ENCODE results near the gene ITGAE. TPM values are rescaled to one million over a fixed set of nuclear protein-coding genes. Genes with fewer than 3 reads are reported as not detected.

Gene ITGAE
- total RNA-seq, 4 donors from 2014 or later: 16.1 to 29.5 (median 21.4) TPM

DNA sequence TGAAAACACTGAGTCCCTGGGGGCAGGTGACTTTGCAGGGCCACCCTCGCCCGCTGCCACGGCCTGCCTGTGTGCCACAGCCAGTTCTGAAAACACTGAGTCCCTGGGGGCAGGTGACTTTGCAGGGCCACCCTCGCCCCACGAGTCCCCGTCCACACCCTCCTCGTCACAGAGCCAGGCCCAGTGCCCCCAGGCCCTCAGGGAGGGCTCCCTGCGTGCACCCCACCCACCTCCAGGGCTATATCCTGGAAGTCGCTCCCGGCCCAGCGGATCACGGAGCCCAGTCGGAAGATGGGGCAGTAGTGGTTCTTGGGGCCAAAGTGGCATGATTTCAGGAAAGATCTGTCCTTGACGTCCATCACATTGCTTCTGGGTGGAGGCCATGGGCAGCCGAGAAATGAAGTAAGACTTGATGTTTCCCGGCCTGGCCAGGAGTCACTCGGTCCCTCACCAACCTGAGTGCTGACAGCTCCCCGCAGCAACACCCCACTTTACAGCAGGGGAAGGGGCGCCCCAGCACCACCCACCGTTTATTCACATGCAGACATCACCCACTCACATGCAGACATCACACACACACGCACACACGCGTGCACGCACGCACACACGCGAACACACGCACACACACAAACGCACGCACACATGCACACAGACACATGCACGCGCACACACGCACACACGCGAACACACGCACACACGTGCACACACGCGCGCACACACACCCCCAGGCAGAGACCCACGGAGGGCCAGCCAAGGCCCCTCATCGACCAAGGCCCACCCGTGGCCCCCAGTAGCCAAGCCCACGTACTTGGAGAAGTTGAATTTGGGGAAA is 111.5 kb downstream of the ITGAE start:
- no peak for DNase-seq (ENCODE audit: extremely low spot score)
- intact Hi-C loops (cut with DNase I): no loop called here
- TF ChIP-seq POLR2A (IDR thresholded peaks at IDR 0.05; ENCODE audit: low read depth) (no peak), POLR2AphosphoS5 (IDR thresholded peaks at IDR 0.05) (no peak), EP300 (IDR thresholded peaks at IDR 0.05) (no peak)
- TF ChIP-seq, protein P1, sequence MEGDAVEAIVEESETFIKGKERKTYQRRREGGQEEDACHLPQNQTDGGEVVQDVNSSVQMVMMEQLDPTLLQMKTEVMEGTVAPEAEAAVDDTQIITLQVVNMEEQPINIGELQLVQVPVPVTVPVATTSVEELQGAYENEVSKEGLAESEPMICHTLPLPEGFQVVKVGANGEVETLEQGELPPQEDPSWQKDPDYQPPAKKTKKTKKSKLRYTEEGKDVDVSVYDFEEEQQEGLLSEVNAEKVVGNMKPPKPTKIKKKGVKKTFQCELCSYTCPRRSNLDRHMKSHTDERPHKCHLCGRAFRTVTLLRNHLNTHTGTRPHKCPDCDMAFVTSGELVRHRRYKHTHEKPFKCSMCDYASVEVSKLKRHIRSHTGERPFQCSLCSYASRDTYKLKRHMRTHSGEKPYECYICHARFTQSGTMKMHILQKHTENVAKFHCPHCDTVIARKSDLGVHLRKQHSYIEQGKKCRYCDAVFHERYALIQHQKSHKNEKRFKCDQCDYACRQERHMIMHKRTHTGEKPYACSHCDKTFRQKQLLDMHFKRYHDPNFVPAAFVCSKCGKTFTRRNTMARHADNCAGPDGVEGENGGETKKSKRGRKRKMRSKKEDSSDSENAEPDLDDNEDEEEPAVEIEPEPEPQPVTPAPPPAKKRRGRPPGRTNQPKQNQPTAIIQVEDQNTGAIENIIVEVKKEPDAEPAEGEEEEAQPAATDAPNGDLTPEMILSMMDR (IDR thresholded peaks at IDR 0.05): no peak
- H3K4me1 ChIP-seq: peaks cover 0 to 9% (median 3%) of the 10 kb centered on the region in 4 donors
- no peaks in the 10 kb centered on the region for H3K9me3 ChIP-seq
- no peaks in the 10 kb centered on the region for H3K36me3 ChIP-seq
- H3K27me3 ChIP-seq: peaks cover 0 to 70% (median 13%) of the 10 kb centered on the region in 4 donors
- H3K4me3 ChIP-seq: no peak overlapping the region
- WGBS: 93% methylated on average over 31 of the region's 44 CpGs
- no peak overlapping the region for H3K27ac ChIP-seq (replicated peaks in 1 of 4)

DNA sequence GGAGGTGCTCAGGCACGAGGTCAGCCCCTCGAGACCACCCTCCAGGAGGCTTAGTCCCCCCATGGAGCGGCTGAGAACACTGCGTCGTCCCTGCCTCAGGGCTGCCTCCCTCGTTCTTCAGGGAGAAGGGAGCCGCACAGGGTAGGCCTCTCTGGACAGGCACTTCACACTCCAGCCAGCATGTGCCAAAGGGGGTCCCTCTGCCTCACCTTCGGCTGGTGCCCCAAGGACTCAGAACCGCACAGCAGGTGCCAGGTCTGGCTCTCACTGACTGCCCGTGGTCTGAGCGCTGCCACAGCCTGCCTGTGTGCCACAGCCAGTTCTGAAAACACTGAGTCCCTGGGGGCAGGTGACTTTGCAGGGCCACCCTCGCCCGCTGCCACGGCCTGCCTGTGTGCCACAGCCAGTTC is 112.1 kb downstream of the ITGAE start:
- H3K36me3 ChIP-seq: no peaks in the 10 kb centered on the region
- H3K4me3 ChIP-seq: no peak overlapping the region
- 76% methylated on average over 5 of the region's 14 CpGs for WGBS
- H3K27me3 ChIP-seq: peaks cover 0 to 70% (median 8%) of the 10 kb centered on the region in 4 donors
- no peak for DNase-seq (ENCODE audit: extremely low spot score)
- H3K27ac ChIP-seq (replicated peaks in 1 of 4): no peak overlapping the region
- TF ChIP-seq EP300 (IDR thresholded peaks at IDR 0.05) (no peak), POLR2A (IDR thresholded peaks at IDR 0.05; ENCODE audit: low read depth) (no peak), POLR2AphosphoS5 (IDR thresholded peaks at IDR 0.05) (no peak)
- TF ChIP-seq, protein P1 (IDR thresholded peaks at IDR 0.05): no peak
- H3K4me1 ChIP-seq: peaks cover 0 to 7% (median 3%) of the 10 kb centered on the region in 4 donors
- intact Hi-C loops (cut with DNase I): no loop called here
- no peaks in the 10 kb centered on the region for H3K9me3 ChIP-seq

DNA sequence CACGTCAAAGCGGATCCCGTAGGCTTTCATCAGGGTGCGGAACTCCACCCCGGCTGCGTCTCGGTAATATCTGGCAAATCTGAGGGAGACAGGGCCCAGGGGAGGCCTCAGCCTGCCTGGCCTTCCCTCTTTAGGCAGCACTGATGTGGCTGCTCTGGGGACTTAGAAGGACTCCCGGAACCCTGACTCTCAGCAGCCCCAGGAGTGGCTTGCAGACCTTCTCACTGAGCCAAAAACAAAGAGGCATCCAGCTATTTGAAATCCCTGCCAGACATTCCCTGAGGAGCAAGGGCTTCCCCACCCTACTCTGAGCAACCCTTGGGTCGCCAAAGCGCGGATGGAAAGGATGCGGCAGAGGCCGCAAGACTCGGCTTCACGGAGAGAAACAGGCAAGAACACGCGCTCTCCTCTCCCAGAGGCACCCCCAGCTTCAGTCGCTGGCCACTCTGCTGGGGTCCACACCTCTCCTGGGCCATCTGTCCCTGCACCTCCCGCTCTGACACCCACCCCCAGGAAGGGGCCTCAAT is 112.9 kb downstream of the ITGAE start:
- Histone ChIP-seq H3K4me3 (no peak overlapping the region), H3K4me1 (peaks cover 0 to 7% (median 3%) of the 10 kb centered on the region in 4 donors), H3K27me3 (peaks cover 0 to 70% (median 5%) of the 10 kb centered on the region in 4 donors), H3K36me3 (no peaks in the 10 kb centered on the region), H3K27ac (replicated peaks in 1 of 4) (no peak overlapping the region), H3K9me3 (no peaks in the 10 kb centered on the region)
- no peak for DNase-seq (ENCODE audit: extremely low spot score)
- 66% methylated on average over 12 of the region's 19 CpGs for WGBS
- TF ChIP-seq POLR2A (IDR thresholded peaks at IDR 0.05; ENCODE audit: low read depth) (no peak), POLR2AphosphoS5 (IDR thresholded peaks at IDR 0.05) (no peak), EP300 (IDR thresholded peaks at IDR 0.05) (no peak)
- TF ChIP-seq, protein P1 (IDR thresholded peaks at IDR 0.05): no peak
- intact Hi-C loops (cut with DNase I): no loop called here

DNA sequence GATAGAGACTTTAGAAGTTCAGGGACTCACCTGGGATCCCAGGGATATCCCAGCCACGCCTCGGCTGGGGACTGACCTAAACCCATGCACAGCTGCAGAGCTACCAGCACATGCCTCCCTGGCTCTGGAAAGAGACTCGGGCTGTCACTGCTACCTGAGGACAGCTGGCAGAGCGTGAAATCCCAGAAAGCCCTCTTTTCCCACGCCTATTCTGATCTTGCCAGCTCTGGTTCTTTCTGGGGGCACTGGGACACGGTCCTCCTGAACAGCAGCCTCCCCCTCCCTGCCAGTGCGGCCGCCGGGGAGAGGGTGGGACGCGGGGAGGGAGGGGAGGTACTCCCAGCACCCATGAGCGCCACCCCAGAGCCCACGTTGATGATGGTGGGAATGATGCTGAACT is 115.8 kb downstream of the ITGAE start:
- Histone ChIP-seq H3K27me3 (peaks cover 0 to 67% (median 3%) of the 10 kb centered on the region in 4 donors), H3K4me3 (no peak overlapping the region), H3K9me3 (no peaks in the 10 kb centered on the region), H3K27ac (replicated peaks in 1 of 4) (no peak overlapping the region), H3K36me3 (no peaks in the 10 kb centered on the region), H3K4me1 (peaks cover 0 to 7% (median 3%) of the 10 kb centered on the region in 4 donors)
- no peak for DNase-seq (ENCODE audit: extremely low spot score)
- TF ChIP-seq, protein P1 (IDR thresholded peaks at IDR 0.05): no peak
- TF ChIP-seq EP300 (IDR thresholded peaks at IDR 0.05) (no peak), POLR2A (IDR thresholded peaks at IDR 0.05; ENCODE audit: low read depth) (no peak), POLR2AphosphoS5 (IDR thresholded peaks at IDR 0.05) (no peak)
- intact Hi-C loops (cut with DNase I): no loop called here
- WGBS: no CpG with 5 or more reads among the region's 13 CpGs

Measured in esophagus muscularis mucosa (tissue), 4 donors.